Osteocyte (in vitro differentiated cells): ENCODE measurements around the gene ATN1. TPM values are rescaled to one million over a fixed set of nuclear protein-coding genes. Genes with fewer than 3 reads are reported as not detected.

Experiments used
- DNase-seq: peaks from one replicate; pipeline ENCODE4 v3.0.0; 2021; ENCODE audit warnings: mixed read lengths; ENCODE audit not compliant: unreplicated experiment; ENCODE audit errors: extremely low spot score
- H3K27ac Mint-ChIP-seq: one replicate; pipeline ENCODE4 v1.8.0; 2021; ENCODE audit warnings: mild to moderate bottlenecking, mixed read lengths; ENCODE audit not compliant: unreplicated experiment
- H3K27me3 Mint-ChIP-seq: one replicate; pipeline ENCODE4 v1.8.0; 2021; ENCODE audit warnings: mixed read lengths; ENCODE audit not compliant: unreplicated experiment
- H3K36me3 Mint-ChIP-seq: one replicate; pipeline ENCODE4 v1.8.0; 2021; ENCODE audit warnings: mixed read lengths; ENCODE audit not compliant: unreplicated experiment
- H3K4me1 Mint-ChIP-seq: one replicate; pipeline ENCODE4 v1.8.0; 2021; ENCODE audit warnings: mixed read lengths; ENCODE audit not compliant: unreplicated experiment
- H3K4me3 Mint-ChIP-seq: one replicate; pipeline ENCODE4 v1.8.0; 2021; ENCODE audit warnings: mild to moderate bottlenecking, moderate library complexity, mixed read lengths; ENCODE audit not compliant: unreplicated experiment
- H3K9me3 Mint-ChIP-seq: one replicate; pipeline ENCODE4 v1.8.0; 2021; ENCODE audit warnings: mixed read lengths; ENCODE audit not compliant: unreplicated experiment
- CTCF ChIP-seq: fragments of 200-600 bp; sonication (generic); IDR thresholded peaks from 2 replicates; pipeline ENCODE4 v1.5.0; 2021; ENCODE audit warnings: antibody characterized with exemption, mild to moderate bottlenecking, moderate library complexity
- total RNA-seq: library from RNA; stranded (reverse); gene quantifications from 2 replicates; pipeline ENCODE4 v1.2.1, GENCODE V29; 2021

Gene ATN1
- total RNA-seq, 1 donor from 2014 or later: 123 TPM

GRCh38 chr12:6957741-6958608 is 30.2 kb downstream of the ATN1 start:
- TF ChIP-seq CTCF: no peak
- Mint-ChIP-seq H3K36me3 (no peaks in the 10 kb centered on the region), H3K27me3 (no peaks in the 10 kb centered on the region), H3K4me1 (peaks cover 28% of the 10 kb centered on the region), H3K9me3 (no peaks in the 10 kb centered on the region), H3K4me3 (no peak overlapping the region), H3K27ac (no peak overlapping the region)
- no peak for DNase-seq

- no peak for DNase-seq
- no peaks in the 10 kb centered on the region for H3K36me3 Mint-ChIP-seq
- H3K27ac Mint-ChIP-seq: no peak overlapping the region
- peaks cover 21% of the 10 kb centered on the region for H3K4me1 Mint-ChIP-seq
- no peaks in the 10 kb centered on the region for H3K27me3 Mint-ChIP-seq
- no peak for TF ChIP-seq CTCF
- H3K9me3 Mint-ChIP-seq: no peaks in the 10 kb centered on the region
- no peak overlapping the region for H3K4me3 Mint-ChIP-seq
These were observed 30.9 kb downstream of the ATN1 start for GRCh38 chr12:6958609-6959057.

- H3K4me1 Mint-ChIP-seq: peaks cover 15% of the 10 kb centered on the region
- H3K27me3 Mint-ChIP-seq: no peaks in the 10 kb centered on the region
- no peaks in the 10 kb centered on the region for H3K36me3 Mint-ChIP-seq
- DNase-seq: no peak
- H3K9me3 Mint-ChIP-seq: no peaks in the 10 kb centered on the region
- H3K27ac Mint-ChIP-seq: no peak overlapping the region
- TF ChIP-seq CTCF: no peak
- no peak overlapping the region for H3K4me3 Mint-ChIP-seq
These were observed 31.5 kb downstream of the ATN1 start for GRCh38 chr12:6959058-6959804.

- Mint-ChIP-seq H3K27me3 (no peaks in the 10 kb centered on the region), H3K4me1 (peaks cover 15% of the 10 kb centered on the region), H3K36me3 (no peaks in the 10 kb centered on the region), H3K4me3 (no peak overlapping the region), H3K27ac (no peak overlapping the region), H3K9me3 (no peaks in the 10 kb centered on the region)
- no peak for DNase-seq
- no peak for TF ChIP-seq CTCF
These were observed 32.2 kb downstream of the ATN1 start for GRCh38 chr12:6959805-6960592.
